Glutamatergic neuron (in vitro differentiated cells): ENCODE measurements around the gene PCDHGA1. TPM values are rescaled to one million over a fixed set of nuclear protein-coding genes. Genes with fewer than 3 reads are reported as not detected.
A peak's percentile ranks its signal among the peaks of the same experiment; 100 is the strongest.
"Not testable (repeated sequence)": the region's sequence is repeated elsewhere in the genome, so short reads cannot be mapped to it uniquely, and the experiment has no call there.

Source experiments
- DNase-seq: peaks from one replicate; pipeline ENCODE4 v3.0.0; 2022
- H3K27ac Mint-ChIP-seq: one replicate; pipeline ENCODE4 v1.8.0; 2020; ENCODE audit warnings: mild to moderate bottlenecking, mixed read lengths, inconsistent platforms; ENCODE audit not compliant: unreplicated experiment
- H3K27me3 Mint-ChIP-seq: one replicate; pipeline ENCODE4 v1.8.0; 2020; ENCODE audit warnings: mild to moderate bottlenecking, moderate library complexity, mixed read lengths, inconsistent platforms; ENCODE audit not compliant: unreplicated experiment
- H3K36me3 Mint-ChIP-seq: one replicate; pipeline ENCODE4 v1.8.0; 2020; ENCODE audit warnings: mild to moderate bottlenecking, mixed read lengths, inconsistent platforms; ENCODE audit not compliant: unreplicated experiment
- H3K4me1 Mint-ChIP-seq: one replicate; pipeline ENCODE4 v1.8.0; 2020; ENCODE audit warnings: mild to moderate bottlenecking, low read depth, mixed read lengths, inconsistent platforms; ENCODE audit not compliant: unreplicated experiment
- H3K4me3 Mint-ChIP-seq: one replicate; pipeline ENCODE4 v1.8.0; 2020; ENCODE audit warnings: mild to moderate bottlenecking, mixed read lengths, inconsistent platforms; ENCODE audit not compliant: unreplicated experiment
- H3K9me3 Mint-ChIP-seq: one replicate; pipeline ENCODE4 v1.8.0; 2020; ENCODE audit warnings: mild to moderate bottlenecking, moderate library complexity, mixed read lengths, inconsistent platforms; ENCODE audit not compliant: unreplicated experiment
- total RNA-seq: library from RNA; stranded (reverse); fragmentation: NEBNext Ultra II Directional; extraction: Animal tissue kit (Norgen Biotek cat#: 25700); gene quantifications from one replicate; pipeline ENCODE4 v1.2.1, GENCODE V29; 2021; ENCODE audit not compliant: unreplicated experiment
- TF ChIP-seq, protein P1 (sequence below): fragments of 200-600 bp; sonication (generic); IDR thresholded peaks from one replicate; pipeline ENCODE4 v1.5.0; 2021; ENCODE audit not compliant: partially characterized antibody, unreplicated experiment

PCDHGA1 gene
- total RNA-seq, 1 donor from 2014 or later = 4.6 TPM

DNA sequence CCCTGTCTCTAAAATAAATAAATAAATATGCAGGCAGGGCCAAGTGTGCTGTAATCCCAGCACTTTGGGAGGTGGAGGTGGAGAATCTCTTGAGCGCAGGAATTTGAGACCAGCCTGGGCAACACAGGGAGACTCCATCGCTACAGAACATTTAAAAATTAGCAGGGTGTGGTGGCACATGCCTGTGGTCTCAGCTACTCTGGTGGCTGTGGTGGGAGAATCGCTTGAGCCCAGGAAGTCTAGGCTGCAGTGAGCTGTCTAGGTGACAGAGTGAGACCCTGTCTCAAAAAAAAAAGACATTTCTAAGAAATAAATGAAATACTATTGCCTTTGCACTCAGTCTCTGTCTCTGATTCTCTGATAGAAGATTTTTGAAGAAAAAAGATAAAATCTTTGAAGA is 81.3 kb downstream of the PCDHGA1 start:
- H3K9me3 Mint-ChIP-seq = peaks cover 57% of the 10 kb centered on the region
- peaks cover 64% of the 10 kb centered on the region for H3K36me3 Mint-ChIP-seq
- H3K27me3 Mint-ChIP-seq = peaks cover 24% of the 10 kb centered on the region
- peak overlapping the region; percentile 52 for H3K4me3 Mint-ChIP-seq
- TF ChIP-seq, protein P1, sequence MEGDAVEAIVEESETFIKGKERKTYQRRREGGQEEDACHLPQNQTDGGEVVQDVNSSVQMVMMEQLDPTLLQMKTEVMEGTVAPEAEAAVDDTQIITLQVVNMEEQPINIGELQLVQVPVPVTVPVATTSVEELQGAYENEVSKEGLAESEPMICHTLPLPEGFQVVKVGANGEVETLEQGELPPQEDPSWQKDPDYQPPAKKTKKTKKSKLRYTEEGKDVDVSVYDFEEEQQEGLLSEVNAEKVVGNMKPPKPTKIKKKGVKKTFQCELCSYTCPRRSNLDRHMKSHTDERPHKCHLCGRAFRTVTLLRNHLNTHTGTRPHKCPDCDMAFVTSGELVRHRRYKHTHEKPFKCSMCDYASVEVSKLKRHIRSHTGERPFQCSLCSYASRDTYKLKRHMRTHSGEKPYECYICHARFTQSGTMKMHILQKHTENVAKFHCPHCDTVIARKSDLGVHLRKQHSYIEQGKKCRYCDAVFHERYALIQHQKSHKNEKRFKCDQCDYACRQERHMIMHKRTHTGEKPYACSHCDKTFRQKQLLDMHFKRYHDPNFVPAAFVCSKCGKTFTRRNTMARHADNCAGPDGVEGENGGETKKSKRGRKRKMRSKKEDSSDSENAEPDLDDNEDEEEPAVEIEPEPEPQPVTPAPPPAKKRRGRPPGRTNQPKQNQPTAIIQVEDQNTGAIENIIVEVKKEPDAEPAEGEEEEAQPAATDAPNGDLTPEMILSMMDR = no peak
- H3K27ac Mint-ChIP-seq = no peak overlapping the region
- peaks cover 3% of the 10 kb centered on the region for H3K4me1 Mint-ChIP-seq
- DNase-seq = no peak

DNA sequence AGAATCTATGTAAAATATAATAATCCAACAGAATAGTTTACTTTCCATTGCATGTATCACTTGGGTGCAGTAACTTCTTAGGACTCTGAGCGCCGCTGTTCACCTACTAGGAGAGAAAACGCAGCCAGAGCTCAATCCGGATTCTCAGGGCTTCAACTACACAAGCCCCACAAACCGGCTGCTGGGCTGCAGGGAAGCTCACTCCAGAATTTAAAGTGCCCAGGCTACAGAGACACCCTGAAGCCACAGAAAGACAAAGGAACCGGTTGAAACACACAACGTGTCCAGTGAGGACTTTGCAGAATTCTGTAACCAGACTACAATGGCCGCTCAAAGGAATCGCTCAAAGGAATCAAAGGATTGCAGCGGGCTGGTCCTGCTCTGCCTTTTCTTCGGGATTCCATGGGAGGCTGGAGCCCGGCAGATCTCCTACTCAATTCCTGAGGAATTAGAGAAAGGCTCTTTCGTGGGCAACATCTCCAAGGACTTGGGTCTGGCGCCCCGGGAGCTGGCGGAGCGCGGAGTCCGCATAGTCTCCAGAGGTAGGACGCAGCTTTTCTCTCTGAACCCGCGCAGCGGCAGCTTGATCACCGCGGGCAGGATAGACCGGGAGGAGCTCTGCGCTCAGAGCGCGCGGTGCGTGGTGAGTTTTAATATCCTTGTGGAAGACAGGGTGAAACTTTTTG is 82.7 kb downstream of the PCDHGA1 start, which contains the start of gene PCDHGA10:
PCDHGA10 (plus strand) TSS at position 134 of the 686 bp plus-strand sequence; CDS start at position 323, 189 bp downstream.
- peaks cover 26% of the 10 kb centered on the region for H3K27me3 Mint-ChIP-seq
- H3K27ac Mint-ChIP-seq = peak within 1 kb of the TSS; percentile 55
- peak within 1 kb of the TSS; percentile 80 for H3K4me3 Mint-ChIP-seq
- peaks cover 3% of the 10 kb centered on the region for H3K4me1 Mint-ChIP-seq
- TF ChIP-seq, protein P1 = peak; percentile 35
- H3K9me3 Mint-ChIP-seq = peaks cover 60% of the 10 kb centered on the region
- DNase-seq = peak; percentile 40
- peaks cover 66% of the 10 kb centered on the region for H3K36me3 Mint-ChIP-seq

DNA sequence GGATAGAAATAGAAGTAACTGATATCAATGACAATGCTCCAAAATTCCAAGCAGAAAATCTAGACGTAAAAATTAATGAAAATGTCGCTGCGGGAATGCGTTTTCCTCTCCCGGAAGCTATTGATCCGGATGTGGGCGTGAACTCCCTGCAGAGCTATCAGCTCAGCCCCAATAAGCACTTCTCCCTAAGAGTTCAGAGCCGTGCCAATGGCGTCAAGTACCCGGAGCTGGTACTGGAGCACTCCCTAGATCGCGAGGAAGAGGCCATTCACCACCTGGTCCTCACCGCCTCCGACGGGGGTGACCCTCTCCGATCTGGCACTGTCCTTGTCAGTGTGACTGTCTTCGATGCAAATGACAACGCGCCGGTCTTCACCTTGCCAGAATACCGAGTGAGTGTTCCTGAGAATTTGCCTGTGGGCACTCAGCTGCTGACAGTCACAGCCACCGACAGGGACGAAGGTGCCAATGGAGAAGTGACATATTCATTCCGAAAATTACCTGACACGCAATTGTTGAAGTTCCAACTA is 83.3 kb downstream of the PCDHGA1 start:
- H3K9me3 Mint-ChIP-seq = peaks cover 60% of the 10 kb centered on the region
- peaks cover 29% of the 10 kb centered on the region for H3K27me3 Mint-ChIP-seq
- peaks cover 3% of the 10 kb centered on the region for H3K4me1 Mint-ChIP-seq
- H3K4me3 Mint-ChIP-seq = peak overlapping the region; percentile 80
- no peak for DNase-seq
- peaks cover 66% of the 10 kb centered on the region for H3K36me3 Mint-ChIP-seq
- peak overlapping the region; percentile 55 for H3K27ac Mint-ChIP-seq
- TF ChIP-seq, protein P1 = no peak

DNA sequence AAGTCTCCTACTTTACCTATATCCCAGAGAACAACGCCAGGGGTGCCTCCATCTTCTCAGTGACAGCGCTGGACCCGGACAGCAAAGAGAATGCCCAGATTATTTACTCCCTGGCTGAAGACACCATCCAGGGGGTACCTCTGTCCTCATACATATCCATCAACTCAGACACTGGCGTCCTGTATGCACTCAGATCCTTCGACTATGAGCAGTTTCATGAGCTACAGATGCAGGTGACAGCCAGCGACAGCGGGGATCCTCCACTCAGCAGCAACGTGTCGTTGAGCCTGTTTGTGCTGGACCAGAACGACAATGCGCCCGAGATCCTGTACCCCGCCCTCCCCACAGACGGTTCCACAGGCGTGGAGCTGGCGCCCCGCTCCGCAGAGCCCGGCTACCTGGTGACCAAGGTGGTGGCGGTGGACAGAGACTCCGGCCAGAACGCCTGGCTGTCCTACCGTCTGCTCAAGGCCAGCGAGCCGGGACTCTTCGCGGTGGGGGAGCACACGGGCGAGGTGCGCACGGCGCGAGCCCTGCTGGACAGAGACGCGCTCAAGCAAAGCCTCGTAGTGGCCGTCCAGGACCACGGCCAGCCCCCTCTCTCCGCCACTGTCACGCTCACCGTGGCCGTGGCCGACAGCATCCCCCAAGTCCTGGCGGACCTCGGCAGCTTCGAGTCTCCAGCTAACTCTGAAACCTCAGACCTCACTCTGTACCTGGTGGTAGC is 84.4 kb downstream of the PCDHGA1 start:
- Mint-ChIP-seq H3K27me3 (peaks cover 26% of the 10 kb centered on the region), H3K36me3 (peaks cover 65% of the 10 kb centered on the region), H3K9me3 (peaks cover 58% of the 10 kb centered on the region)
- not testable (repeated sequence) for H3K4me3 Mint-ChIP-seq, DNase-seq, H3K4me1 Mint-ChIP-seq, H3K27ac Mint-ChIP-seq

DNA sequence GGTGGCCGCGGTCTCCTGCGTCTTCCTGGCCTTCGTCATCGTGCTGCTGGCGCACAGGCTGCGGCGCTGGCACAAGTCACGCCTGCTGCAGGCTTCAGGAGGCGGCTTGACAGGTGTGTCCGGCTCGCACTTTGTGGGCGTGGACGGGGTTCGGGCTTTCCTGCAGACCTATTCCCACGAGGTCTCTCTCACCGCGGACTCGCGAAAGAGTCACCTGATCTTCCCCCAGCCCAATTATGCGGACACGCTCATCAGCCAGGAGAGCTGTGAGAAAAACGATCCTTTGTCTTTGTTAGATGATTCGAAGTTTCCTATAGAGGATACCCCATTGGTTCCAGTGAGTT is 84.9 kb downstream of the PCDHGA1 start:
- H3K4me1 Mint-ChIP-seq, H3K27ac Mint-ChIP-seq, DNase-seq, H3K4me3 Mint-ChIP-seq: not testable (repeated sequence)
- H3K9me3 Mint-ChIP-seq = peaks cover 60% of the 10 kb centered on the region
- peaks cover 27% of the 10 kb centered on the region for H3K27me3 Mint-ChIP-seq
- H3K36me3 Mint-ChIP-seq = peaks cover 67% of the 10 kb centered on the region
